ENCODE measurements around the gene ARSA. TPM values are rescaled to one million over a fixed set of nuclear protein-coding genes. Genes with fewer than 3 reads are reported as not detected.
A peak's percentile ranks its signal among the peaks of the same experiment; 100 is the strongest.

The ARSA gene
- polyA plus RNA-seq, 1 of the 3 experiments (the other 2 are of a cell fraction), result 34.2 TPM

DNA sequence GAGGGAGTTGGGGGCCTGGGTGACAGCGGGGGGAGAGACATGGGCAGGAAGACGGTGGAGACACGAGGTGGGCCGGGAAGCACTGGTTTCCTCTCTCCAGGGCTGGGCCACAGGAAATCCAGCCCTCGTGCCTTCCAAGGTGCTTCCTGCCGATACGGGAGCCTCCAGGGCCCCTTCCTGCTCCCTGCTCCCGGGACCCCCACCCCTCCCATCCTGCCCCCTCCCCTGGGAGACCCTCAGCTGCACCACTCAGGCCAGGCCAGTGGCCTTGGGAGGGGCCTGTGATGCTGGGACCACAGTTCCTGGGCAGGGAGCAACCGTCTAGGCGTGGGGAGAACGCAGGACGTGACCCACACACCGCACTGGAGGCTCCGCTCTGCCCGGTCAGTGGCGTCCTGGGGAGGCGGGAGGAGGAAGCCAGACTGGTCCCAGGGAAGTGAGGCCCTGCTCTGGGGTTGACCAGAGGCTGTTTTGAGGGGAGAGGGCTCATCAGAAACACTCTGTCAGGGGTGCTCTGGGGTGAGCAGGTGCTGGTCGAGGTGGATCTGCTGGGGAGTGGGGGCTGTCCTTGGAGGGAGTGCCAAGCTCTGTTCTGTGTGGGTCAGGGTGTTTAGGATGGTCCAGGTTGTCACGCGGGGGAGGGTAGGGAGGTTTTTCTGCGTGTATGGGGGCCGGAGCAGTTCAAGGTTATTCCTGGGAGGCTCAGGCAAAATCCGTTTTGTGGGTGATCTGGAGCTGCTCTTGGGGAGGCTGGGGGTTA, 44.7 kb upstream of the ARSA start, which contains the start of gene SHANK3:
TSS of gene SHANK3 (plus strand) at position 353 of the 760 bp plus-strand sequence.
- Histone ChIP-seq H3K9me3 (no peaks in the 10 kb centered on the region), H3K4me3 (ENCODE audit: low read depth in 2 of 2, low read length in 1 of 2) (peak within 1 kb of the TSS; percentile 32 to 34), H4K20me1 (ENCODE audit: insufficient read depth) (no peaks in the 10 kb centered on the region), H3K79me2 (ENCODE audit: insufficient read depth) (no peaks in the 10 kb centered on the region), H2AFZ (ENCODE audit: low read depth) (no peak within 1 kb of the TSS), H3F3A (replicated peaks; ENCODE audit: insufficient read depth) (peaks cover 3% of the 10 kb centered on the region), H3K27ac (ENCODE audit: low read depth in 2 of 2, low read length in 1 of 2) (no peak within 1 kb of the TSS), H3K36me3 (replicated peaks in 1 of 2; ENCODE audit: control insufficient read depth in 1 of 2, insufficient read depth in 2 of 2, low read length in 1 of 2) (no peaks in the 10 kb centered on the region), H3K4me2 (peak within 1 kb of the TSS; percentile 74), H3K27me3 (ENCODE audit: insufficient read depth) (no peaks in the 10 kb centered on the region), H3K9ac (no peak within 1 kb of the TSS), H3K4me1 (ENCODE audit: control insufficient read depth in 1 of 2, insufficient read depth in 2 of 2, low read depth in 1 of 2, low read length in 1 of 2) (peaks cover 0 to 5% of the 10 kb centered on the region in 2 experiments; a peak in 1 of 4 replicates), H3K9me2 (no peaks in the 10 kb centered on the region)
- WGBS (ENCODE audit: low lambda C conversion rate), result 98% methylated on average over 14 of the region's 23 CpGs
- ChIA-PET POLR2A (no interaction called here), CTCF (interaction anchor here (0.6 to 0.7 kb wide), 2 partner anchors 52 to 82 kb away, joined by 3 read pairs; no protein-coding TSS in a partner anchor)
- peak; percentile 48 for DNase-seq
- TF ChIP-seq EP300 (IDR thresholded peaks at IDR 0.05; ENCODE audit: borderline replicate concordance in 1 of 2, low read depth in 1 of 2, low read length in 1 of 2) (no peak), GABPA (IDR thresholded peaks at IDR 0.05; ENCODE audit: low read depth) (no peak), ELF1 (IDR thresholded peaks at IDR 0.05) (no peak), RCOR1 (IDR thresholded peaks at IDR 0.05; ENCODE audit: low read length) (no peak), TAF1 (IDR thresholded peaks at IDR 0.05; ENCODE audit: borderline replicate concordance, low read depth, low read length) (no peak), GATA2 (CRISPR knock-in tag; IDR thresholded peaks at IDR 0.05) (no peak), MEF2A (IDR thresholded peaks at IDR 0.05; ENCODE audit: borderline replicate concordance, low read depth) (no peak), TEAD4 (IDR thresholded peaks at IDR 0.05; ENCODE audit: borderline replicate concordance, insufficient read depth) (no peak), SIN3A (IDR thresholded peaks at IDR 0.05; ENCODE audit: borderline replicate concordance, low read depth, low read length) (no peak), NRF1 (IDR thresholded peaks at IDR 0.05; ENCODE audit: low read depth, low read length) (no peak)
- TF ChIP-seq, protein P1, sequence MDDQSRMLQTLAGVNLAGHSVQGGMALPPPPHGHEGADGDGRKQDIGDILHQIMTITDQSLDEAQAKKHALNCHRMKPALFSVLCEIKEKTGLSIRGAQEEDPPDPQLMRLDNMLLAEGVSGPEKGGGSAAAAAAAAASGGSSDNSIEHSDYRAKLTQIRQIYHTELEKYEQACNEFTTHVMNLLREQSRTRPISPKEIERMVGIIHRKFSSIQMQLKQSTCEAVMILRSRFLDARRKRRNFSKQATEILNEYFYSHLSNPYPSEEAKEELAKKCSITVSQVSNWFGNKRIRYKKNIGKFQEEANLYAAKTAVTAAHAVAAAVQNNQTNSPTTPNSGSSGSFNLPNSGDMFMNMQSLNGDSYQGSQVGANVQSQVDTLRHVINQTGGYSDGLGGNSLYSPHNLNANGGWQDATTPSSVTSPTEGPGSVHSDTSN (IDR thresholded peaks at IDR 0.05), result no peak
- TF ChIP-seq, protein P2, sequence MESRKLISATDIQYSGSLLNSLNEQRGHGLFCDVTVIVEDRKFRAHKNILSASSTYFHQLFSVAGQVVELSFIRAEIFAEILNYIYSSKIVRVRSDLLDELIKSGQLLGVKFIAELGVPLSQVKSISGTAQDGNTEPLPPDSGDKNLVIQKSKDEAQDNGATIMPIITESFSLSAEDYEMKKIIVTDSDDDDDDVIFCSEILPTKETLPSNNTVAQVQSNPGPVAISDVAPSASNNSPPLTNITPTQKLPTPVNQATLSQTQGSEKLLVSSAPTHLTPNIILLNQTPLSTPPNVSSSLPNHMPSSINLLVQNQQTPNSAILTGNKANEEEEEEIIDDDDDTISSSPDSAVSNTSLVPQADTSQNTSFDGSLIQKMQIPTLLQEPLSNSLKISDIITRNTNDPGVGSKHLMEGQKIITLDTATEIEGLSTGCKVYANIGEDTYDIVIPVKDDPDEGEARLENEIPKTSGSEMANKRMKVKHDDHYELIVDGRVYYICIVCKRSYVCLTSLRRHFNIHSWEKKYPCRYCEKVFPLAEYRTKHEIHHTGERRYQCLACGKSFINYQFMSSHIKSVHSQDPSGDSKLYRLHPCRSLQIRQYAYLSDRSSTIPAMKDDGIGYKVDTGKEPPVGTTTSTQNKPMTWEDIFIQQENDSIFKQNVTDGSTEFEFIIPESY (IDR thresholded peaks at IDR 0.05; ENCODE audit: borderline replicate concordance, low read depth), result no peak

DNA sequence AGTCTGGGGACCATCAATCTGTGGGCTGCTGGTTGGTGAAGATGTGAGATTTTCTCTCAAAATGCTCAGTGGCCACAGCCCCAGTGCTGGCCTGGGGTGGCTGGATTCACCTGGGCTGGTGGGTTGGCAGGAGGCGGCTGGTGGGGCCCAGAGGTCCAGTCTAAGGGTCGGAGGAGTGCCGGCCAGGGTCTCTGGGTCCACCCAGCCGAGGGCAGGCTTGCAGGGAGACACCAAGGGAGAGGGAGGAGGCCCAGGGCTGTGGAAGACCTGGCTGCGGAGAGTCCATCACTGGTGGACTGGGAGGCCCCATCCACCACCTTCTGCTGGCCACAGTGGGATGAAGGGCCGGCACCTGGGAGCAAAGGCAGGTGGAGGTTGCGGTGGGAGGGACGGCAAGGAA, 44.1 kb upstream of the ARSA start:
- no peaks in the 10 kb centered on the region for H3K27me3 ChIP-seq (ENCODE audit: insufficient read depth)
- H3F3A ChIP-seq (replicated peaks; ENCODE audit: insufficient read depth), result peaks cover 3% of the 10 kb centered on the region
- no peak overlapping the region for H3K9ac ChIP-seq
- ChIA-PET CTCF (no interaction called here), POLR2A (no interaction called here)
- H3K4me2 ChIP-seq, result no peak overlapping the region
- no peaks in the 10 kb centered on the region for H3K79me2 ChIP-seq (ENCODE audit: insufficient read depth)
- DNase-seq, result no peak
- H4K20me1 ChIP-seq (ENCODE audit: insufficient read depth), result no peaks in the 10 kb centered on the region
- peaks cover 0 to 5% of the 10 kb centered on the region in 2 experiments; a peak in 1 of 4 replicates for H3K4me1 ChIP-seq (ENCODE audit: control insufficient read depth in 1 of 2, insufficient read depth in 2 of 2, low read depth in 1 of 2, low read length in 1 of 2)
- no peak overlapping the region for H3K27ac ChIP-seq (ENCODE audit: low read depth in 2 of 2, low read length in 1 of 2)
- H3K9me2 ChIP-seq, result no peaks in the 10 kb centered on the region
- 94% methylated on average over 6 of the region's 8 CpGs for WGBS (ENCODE audit: low lambda C conversion rate)
- H3K9me3 ChIP-seq, result no peaks in the 10 kb centered on the region
- H3K4me3 ChIP-seq (ENCODE audit: low read depth in 2 of 2, low read length in 1 of 2), result no peak overlapping the region
- H2AFZ ChIP-seq (ENCODE audit: low read depth), result no peak overlapping the region
- H3K36me3 ChIP-seq (replicated peaks in 1 of 2; ENCODE audit: control insufficient read depth in 1 of 2, insufficient read depth in 2 of 2, low read length in 1 of 2), result no peaks in the 10 kb centered on the region
- TF ChIP-seq FOXM1 (IDR thresholded peaks at IDR 0.05; ENCODE audit: low read depth) (no peak), EP300 (IDR thresholded peaks at IDR 0.05; ENCODE audit: borderline replicate concordance in 1 of 2, low read depth in 1 of 2, low read length in 1 of 2) (no peak), RFX5 (IDR thresholded peaks at IDR 0.05; ENCODE audit: low read length) (no peak), JUND (IDR thresholded peaks at IDR 0.05) (no peak), MEF2A (IDR thresholded peaks at IDR 0.05; ENCODE audit: borderline replicate concordance, low read depth) (no peak), RAD21 (IDR thresholded peaks at IDR 0.05; ENCODE audit: low read length) (no peak), YY1 (IDR thresholded peaks at IDR 0.05; ENCODE audit: low read depth) (no peak)
- TF ChIP-seq, protein P3, sequence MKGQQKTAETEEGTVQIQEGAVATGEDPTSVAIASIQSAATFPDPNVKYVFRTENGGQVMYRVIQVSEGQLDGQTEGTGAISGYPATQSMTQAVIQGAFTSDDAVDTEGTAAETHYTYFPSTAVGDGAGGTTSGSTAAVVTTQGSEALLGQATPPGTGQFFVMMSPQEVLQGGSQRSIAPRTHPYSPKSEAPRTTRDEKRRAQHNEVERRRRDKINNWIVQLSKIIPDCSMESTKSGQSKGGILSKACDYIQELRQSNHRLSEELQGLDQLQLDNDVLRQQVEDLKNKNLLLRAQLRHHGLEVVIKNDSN (IDR thresholded peaks at IDR 0.05; ENCODE audit: borderline replicate concordance, low read depth), result no peak
- TF ChIP-seq, protein P4, sequence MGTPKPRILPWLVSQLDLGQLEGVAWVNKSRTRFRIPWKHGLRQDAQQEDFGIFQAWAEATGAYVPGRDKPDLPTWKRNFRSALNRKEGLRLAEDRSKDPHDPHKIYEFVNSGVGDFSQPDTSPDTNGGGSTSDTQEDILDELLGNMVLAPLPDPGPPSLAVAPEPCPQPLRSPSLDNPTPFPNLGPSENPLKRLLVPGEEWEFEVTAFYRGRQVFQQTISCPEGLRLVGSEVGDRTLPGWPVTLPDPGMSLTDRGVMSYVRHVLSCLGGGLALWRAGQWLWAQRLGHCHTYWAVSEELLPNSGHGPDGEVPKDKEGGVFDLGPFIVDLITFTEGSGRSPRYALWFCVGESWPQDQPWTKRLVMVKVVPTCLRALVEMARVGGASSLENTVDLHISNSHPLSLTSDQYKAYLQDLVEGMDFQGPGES (IDR thresholded peaks at IDR 0.05; ENCODE audit: low read depth, low read length), result no peak
